Chondrocyte (in vitro differentiated cells): ENCODE data around the gene ZBTB2. TPM values are rescaled to one million over a fixed set of nuclear protein-coding genes. Genes with fewer than 3 reads are reported as not detected.
"Not testable (repeated sequence)": the region's sequence is repeated elsewhere in the genome, so short reads cannot be mapped to it uniquely, and the experiment has no call there.

ENCODE experiments used
- DNase-seq: peaks from one replicate; pipeline ENCODE4 v3.0.0; 2021; ENCODE audit warnings: mixed read lengths, low spot score
- H3K27ac Mint-ChIP-seq: one replicate; pipeline ENCODE4 v1.8.0; 2021; ENCODE audit warnings: mild to moderate bottlenecking, moderate library complexity, mixed read lengths; ENCODE audit not compliant: unreplicated experiment
- H3K27me3 Mint-ChIP-seq: 2 replicates; pipeline ENCODE4 v1.8.0; 2021; ENCODE audit warnings: low read depth, mixed read lengths
- H3K36me3 Mint-ChIP-seq: 2 replicates; pipeline ENCODE4 v1.8.0; 2021; ENCODE audit warnings: low read depth, mixed read lengths
- H3K4me1 Mint-ChIP-seq: 2 replicates; pipeline ENCODE4 v1.8.0; 2021; ENCODE audit warnings: low read depth, mild to moderate bottlenecking, mixed read lengths
- H3K4me3 Mint-ChIP-seq: one replicate; pipeline ENCODE4 v1.8.0; 2021; ENCODE audit warnings: mild to moderate bottlenecking, moderate library complexity, mixed read lengths; ENCODE audit not compliant: unreplicated experiment
- H3K9me3 Mint-ChIP-seq: 2 replicates; pipeline ENCODE4 v1.8.0; 2021; ENCODE audit warnings: low read depth, mixed read lengths
- total RNA-seq: library from RNA; stranded (reverse); gene quantifications from 3 replicates; pipeline ENCODE4 v1.2.1, GENCODE V29; 2021
- TF ChIP-seq, protein P1 (sequence below): fragments of 200-600 bp; sonication (generic); IDR thresholded peaks from 2 replicates; pipeline ENCODE4 v1.5.0; 2021; ENCODE audit warnings: antibody characterized with exemption, mild to moderate bottlenecking, moderate library complexity

ZBTB2 gene
- total RNA-seq, 1 donor from 2014 or later, result 10.1 TPM

DNA sequence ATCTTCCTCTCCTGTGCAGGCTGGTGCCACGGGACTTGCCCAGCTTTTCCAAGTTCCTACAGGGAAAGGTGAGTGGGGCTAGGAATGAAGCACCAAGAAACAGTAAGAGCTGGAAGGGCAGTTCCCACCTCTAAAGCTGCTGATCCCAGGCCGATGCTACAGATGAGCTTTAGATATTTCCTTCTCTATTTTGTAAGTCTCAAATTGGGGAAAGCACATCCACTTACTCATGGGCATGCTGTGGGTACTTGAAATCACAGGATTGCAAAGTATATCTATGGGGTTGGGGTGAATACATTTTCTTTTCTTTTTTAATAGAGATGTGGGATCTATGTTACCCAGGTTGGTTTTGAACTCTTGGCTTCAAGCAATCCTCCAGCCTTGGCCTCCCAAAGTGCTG lies 3.1 kb downstream of the ZBTB2 start:
- H3K36me3 Mint-ChIP-seq, result no peaks in the 10 kb centered on the region
- peak overlapping the region; percentile 57 for H3K27ac Mint-ChIP-seq
- H3K9me3 Mint-ChIP-seq, result no peaks in the 10 kb centered on the region
- no peaks in the 10 kb centered on the region for H3K27me3 Mint-ChIP-seq
- TF ChIP-seq, protein P1, sequence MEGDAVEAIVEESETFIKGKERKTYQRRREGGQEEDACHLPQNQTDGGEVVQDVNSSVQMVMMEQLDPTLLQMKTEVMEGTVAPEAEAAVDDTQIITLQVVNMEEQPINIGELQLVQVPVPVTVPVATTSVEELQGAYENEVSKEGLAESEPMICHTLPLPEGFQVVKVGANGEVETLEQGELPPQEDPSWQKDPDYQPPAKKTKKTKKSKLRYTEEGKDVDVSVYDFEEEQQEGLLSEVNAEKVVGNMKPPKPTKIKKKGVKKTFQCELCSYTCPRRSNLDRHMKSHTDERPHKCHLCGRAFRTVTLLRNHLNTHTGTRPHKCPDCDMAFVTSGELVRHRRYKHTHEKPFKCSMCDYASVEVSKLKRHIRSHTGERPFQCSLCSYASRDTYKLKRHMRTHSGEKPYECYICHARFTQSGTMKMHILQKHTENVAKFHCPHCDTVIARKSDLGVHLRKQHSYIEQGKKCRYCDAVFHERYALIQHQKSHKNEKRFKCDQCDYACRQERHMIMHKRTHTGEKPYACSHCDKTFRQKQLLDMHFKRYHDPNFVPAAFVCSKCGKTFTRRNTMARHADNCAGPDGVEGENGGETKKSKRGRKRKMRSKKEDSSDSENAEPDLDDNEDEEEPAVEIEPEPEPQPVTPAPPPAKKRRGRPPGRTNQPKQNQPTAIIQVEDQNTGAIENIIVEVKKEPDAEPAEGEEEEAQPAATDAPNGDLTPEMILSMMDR, result no peak
- H3K4me3 Mint-ChIP-seq, result no peak overlapping the region
- no peak for DNase-seq
- peaks cover 38% of the 10 kb centered on the region for H3K4me1 Mint-ChIP-seq

DNA sequence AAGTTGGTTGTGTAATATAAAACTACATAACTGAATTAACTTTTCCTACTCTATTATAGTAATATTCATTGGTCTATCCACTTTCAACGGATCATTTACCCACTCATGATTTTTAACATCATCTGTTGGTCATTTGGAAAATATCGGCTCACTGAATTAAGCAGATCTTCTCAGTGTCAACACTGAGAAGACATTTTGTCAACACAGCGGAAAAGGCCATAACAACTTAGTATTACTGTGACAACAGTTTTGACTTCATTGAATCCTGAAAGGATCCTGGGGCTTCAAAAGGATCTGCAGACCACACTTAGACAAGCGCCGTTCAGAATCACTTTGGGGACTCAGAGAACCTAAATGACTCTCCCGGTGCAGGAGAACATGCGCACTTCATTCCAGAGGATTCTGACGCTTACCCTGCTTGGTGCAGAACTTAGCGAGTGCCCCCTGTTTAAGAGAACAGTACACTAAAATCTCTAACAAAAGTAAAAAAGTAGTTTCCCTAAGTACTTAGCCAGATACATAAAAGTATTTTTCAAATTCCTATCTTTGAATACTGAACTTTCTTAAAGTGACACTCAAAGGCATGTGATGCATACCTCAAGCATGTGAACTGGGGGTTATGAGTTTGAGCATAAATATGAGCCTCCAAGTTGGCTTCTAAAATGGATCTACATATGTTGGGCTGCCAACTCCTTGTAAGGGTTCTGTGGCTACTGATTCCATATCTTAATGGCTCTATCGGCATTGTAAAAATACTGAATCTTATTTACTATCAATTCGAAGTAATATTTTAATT lies 4.0 kb downstream of the ZBTB2 start:
- H3K4me3 Mint-ChIP-seq, result no peak overlapping the region
- no peak for DNase-seq
- no peaks in the 10 kb centered on the region for H3K9me3 Mint-ChIP-seq
- H3K36me3 Mint-ChIP-seq, result no peaks in the 10 kb centered on the region
- H3K27ac Mint-ChIP-seq, result peak overlapping the region; percentile 85
- H3K27me3 Mint-ChIP-seq, result no peaks in the 10 kb centered on the region
- TF ChIP-seq, protein P1, result no peak
- peaks cover 29% of the 10 kb centered on the region for H3K4me1 Mint-ChIP-seq

DNA sequence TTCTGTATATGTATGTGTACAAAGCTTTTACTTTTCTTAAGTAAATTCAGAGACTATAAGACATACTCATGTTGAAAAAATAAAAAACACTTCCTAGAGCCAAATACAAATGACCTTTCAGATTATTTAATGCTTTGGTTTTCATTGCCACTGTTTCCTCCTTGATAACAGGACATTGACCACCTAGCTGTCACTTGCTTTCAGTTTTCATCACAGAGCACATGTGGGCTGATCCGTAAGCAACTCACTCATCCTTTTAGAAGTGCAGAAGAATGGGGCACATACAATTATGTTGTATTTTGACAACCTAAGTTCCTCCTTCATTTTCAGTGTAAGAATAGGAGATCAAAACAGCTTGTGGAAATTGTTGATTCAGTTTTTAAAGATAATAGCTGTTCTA lies 6.2 kb downstream of the ZBTB2 start:
- TF ChIP-seq, protein P1, result no peak
- peaks cover 31% of the 10 kb centered on the region for H3K4me1 Mint-ChIP-seq
- DNase-seq, result no peak
- no peaks in the 10 kb centered on the region for H3K36me3 Mint-ChIP-seq
- H3K4me3 Mint-ChIP-seq, result no peak overlapping the region
- H3K27ac Mint-ChIP-seq, result no peak overlapping the region
- no peaks in the 10 kb centered on the region for H3K27me3 Mint-ChIP-seq
- H3K9me3 Mint-ChIP-seq, result no peaks in the 10 kb centered on the region

GRCh38 chr6:151384151-151384550 lies 7.2 kb downstream of the ZBTB2 start:
- Mint-ChIP-seq H3K4me3 (no peak overlapping the region), H3K4me1 (peaks cover 34% of the 10 kb centered on the region), H3K36me3 (no peaks in the 10 kb centered on the region), H3K27ac (no peak overlapping the region), H3K9me3 (no peaks in the 10 kb centered on the region), H3K27me3 (no peaks in the 10 kb centered on the region)
- no peak for DNase-seq
- TF ChIP-seq, protein P1, result no peak

GRCh38 chr6:151382631-151383030 lies 8.7 kb downstream of the ZBTB2 start:
- H3K36me3 Mint-ChIP-seq, H3K9me3 Mint-ChIP-seq, DNase-seq, H3K27me3 Mint-ChIP-seq, H3K4me3 Mint-ChIP-seq, H3K27ac Mint-ChIP-seq: not testable (repeated sequence)
- peaks cover 27% of the 10 kb centered on the region for H3K4me1 Mint-ChIP-seq

- H3K27ac Mint-ChIP-seq, result no peak overlapping the region
- TF ChIP-seq, protein P1, result no peak
- peaks cover 23% of the 10 kb centered on the region for H3K4me1 Mint-ChIP-seq
These were observed 9.6 kb downstream of the ZBTB2 start for GRCh38 chr6:151381722-151382121.

More at GRCh38 chr6:151381722-151382121, 9.6 kb downstream of the ZBTB2 start:
- Mint-ChIP-seq H3K27me3 (no peaks in the 10 kb centered on the region), H3K9me3 (no peaks in the 10 kb centered on the region), H3K36me3 (no peaks in the 10 kb centered on the region), H3K4me3 (no peak overlapping the region)
- no peak for DNase-seq
